Ecto neural progenitor cell (in vitro differentiated cells): ENCODE measurements around the gene PLXNA4.

Source experiments
- DNase-seq: peaks from one replicate; pipeline ENCODE4 v3.0.0-alpha.2; 2018; ENCODE audit warnings: low spot score

Gene PLXNA4

DNA sequence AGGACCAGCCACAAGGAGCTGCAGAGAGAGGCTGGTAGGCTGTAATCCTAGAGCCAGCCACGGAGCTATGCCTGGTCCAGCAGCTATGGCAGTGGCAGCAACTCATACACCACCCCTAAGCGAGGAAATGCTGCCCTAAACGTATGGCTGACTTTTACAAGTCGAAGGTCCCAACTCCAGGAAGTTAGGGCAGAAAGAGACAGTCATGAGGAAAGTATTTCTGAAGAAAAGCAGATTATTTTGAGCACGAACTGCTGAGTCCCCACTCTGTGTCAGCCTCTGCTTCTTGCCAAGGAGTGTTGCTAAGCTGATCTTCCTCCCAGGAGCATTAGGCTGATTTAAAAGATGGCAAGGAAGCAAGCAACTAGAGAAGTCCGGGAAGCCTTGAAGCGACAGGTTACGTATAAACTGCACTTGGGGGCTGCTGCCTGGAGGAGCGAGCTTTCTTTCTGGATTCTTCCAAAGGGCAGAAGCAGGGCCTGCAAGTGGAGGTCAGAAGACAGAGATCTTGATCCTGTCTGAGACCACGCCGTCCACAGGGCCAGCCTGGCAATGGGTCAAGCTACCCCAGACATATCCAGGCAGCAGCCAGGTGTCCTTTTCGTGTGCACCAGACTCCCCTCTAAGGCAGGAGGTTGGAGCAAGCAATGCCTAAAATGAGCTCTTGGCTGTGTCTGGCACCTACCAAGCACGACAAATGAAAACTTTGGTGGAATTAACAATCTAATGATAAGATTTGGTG lies 39.4 kb downstream of the PLXNA4 start:
- no peak for DNase-seq

DNA sequence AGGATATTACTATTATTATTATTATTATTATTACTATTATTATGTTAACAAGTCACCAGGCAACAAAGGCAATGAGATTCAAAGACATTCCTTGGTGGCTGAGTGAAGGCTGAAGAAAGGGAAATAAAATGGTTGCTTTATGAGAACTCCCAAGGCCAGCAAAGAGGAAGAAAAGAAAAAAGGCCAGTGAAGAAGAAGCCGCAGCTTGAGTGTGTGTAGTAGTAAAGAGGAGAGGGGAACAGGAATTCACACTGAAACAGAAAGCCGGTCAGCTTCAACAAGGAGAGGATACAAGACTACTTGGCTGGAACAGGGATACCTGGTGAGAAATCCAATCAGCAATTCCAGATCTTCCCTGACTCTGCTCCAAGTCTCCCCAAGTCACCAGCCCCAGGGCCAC lies 42.4 kb downstream of the PLXNA4 start:
- no peak for DNase-seq

- no peak for DNase-seq
These were observed 44.0 kb downstream of the PLXNA4 start for GRCh38 chr7:132532281-132532680.

DNA sequence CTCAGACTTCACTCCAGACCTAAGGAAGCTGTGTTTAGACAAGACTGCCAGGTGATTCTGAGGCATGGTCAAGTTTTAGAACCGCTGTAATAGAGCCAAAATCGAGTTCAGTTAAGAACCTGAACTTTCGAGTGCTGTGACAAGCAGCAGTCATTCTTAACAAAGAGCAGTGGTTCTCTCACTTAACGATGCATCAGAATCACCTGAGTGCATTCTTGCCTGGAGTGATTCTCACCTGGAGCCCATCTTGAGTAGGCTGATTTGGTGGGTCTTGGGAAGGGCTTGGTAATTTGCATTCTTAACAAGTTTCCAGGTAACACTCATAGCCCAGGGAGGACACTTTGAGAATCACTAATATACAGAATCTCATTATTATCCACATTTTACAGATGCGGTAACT lies 44.7 kb downstream of the PLXNA4 start:
- DNase-seq = no peak

DNA sequence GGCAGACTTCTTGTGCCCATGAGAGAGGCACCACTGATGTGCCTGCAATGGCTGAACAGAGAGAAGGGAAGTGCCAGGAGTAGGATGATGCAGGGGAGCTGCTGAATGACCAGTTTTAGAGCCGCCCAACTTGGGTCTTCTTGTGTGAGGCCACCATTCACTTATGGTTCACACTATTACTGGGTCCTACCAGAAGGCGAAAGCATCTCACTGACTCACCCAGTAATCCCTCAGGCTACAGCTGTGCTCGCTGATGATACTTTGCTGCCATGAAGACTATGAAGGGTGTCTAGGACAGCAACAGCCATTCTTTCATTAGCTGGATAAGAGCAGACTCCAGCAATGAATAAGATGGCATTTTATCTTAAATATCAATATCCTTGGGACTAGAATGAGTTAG lies 47.6 kb downstream of the PLXNA4 start:
- DNase-seq = no peak

- no peak for DNase-seq
These were observed 48.5 kb downstream of the PLXNA4 start for GRCh38 chr7:132527467-132528410.

DNA sequence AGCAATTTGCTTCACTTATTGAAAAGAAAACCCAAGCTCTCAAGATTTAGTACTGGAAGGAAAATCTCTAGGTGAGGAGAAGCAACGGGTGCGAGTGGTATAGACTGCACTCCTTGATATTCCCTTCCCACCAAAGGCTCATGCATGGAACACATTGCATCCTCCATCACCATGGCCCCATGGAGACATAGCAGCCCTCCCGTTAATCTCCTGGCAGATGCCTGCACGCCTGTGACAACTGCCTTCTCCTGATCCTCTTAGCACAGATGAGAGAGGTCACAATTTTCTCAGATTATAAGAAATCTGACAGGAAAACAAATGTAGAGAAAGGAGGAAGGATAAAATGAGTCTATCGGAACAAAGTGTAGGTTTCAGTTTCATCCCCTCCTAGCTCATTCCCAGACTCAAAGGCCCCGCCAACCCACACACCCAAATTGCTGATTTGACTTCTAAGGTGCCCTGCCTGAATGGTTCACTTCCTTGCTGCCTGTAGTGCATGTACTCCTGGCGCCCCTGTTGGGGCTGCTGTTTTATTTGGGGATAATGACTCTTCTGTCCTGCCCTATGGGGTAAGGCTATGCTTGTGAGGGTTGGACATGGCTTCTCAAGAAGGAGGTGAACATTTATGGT lies 50.0 kb downstream of the PLXNA4 start:
- DNase-seq = no peak

DNA sequence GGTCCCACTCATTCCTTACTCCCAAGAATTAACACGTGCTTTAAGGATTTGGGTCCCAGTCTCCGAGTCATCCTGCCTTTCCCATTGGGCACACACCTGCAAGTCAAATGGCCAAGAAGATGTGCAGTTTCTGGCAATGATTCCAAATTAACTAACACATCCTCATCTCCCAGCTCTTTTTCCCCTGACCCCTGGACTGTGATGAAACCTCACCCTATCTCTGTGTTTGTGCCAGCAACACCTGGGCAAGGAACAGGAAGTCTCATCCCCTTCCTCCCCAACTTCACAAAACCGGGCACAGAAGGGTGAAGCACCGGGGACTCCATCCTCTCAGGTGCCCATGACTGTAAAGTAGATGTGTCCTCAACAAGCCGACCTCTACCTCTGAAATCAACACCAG lies 54.8 kb downstream of the PLXNA4 start:
- no peak for DNase-seq

- no peak for DNase-seq
These were observed 55.5 kb downstream of the PLXNA4 start for GRCh38 chr7:132520591-132521280.

GRCh38 chr7:132519936-132520335 lies 56.3 kb downstream of the PLXNA4 start:
- DNase-seq = no peak

DNA sequence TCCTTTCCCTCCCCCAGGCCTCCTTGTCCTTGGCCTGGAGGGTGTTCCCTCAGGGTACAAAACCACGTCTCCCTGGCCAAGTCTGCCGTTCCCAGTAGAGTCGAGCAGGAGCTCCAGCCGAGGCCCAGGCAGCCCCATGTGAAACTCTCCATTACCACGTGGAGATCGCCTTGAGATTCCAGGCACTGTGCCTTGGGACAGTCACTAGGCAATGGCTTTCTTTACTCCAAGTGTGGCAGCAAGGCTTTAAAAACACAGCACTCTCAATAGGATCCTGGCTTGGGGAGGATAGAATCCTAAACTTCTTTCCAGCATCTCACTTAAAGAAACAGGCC lies 57.5 kb downstream of the PLXNA4 start:
- no peak for DNase-seq

DNA sequence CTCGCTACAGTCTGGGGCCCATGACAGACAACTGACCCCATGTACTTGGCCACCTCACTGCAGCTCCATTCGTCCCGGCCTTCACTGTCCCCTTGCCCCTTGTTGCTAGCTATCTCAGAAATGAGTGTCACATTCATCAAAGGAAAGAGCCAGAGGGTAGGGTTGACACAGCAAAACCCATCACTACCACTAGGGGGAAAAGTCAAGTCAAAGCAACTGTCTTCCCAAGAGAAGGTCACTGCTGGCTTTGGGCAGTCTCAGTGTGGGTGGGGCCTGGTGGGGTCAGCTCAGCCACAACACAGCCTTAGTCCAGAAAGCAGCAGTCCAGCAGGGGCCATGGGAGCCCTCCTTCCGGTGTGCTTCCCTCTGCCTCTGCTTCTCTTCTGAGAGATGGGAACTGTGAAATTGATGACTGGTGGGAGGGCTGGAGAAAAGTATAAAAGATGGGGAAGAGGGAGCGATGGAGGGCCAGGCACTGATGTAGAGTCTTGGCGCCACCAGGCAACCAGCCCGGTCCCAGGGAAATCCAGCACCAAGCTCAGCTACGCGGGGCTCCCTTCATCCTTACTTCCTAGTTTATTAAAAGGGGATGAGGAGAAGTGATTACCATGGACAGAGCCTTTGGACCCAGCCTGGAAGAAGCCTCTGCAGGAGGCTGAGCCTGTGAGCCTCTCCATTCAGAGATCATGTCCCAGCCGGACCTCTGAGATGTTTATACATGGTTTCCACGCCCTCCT lies 58.0 kb downstream of the PLXNA4 start:
- DNase-seq = peak; percentile 55

DNA sequence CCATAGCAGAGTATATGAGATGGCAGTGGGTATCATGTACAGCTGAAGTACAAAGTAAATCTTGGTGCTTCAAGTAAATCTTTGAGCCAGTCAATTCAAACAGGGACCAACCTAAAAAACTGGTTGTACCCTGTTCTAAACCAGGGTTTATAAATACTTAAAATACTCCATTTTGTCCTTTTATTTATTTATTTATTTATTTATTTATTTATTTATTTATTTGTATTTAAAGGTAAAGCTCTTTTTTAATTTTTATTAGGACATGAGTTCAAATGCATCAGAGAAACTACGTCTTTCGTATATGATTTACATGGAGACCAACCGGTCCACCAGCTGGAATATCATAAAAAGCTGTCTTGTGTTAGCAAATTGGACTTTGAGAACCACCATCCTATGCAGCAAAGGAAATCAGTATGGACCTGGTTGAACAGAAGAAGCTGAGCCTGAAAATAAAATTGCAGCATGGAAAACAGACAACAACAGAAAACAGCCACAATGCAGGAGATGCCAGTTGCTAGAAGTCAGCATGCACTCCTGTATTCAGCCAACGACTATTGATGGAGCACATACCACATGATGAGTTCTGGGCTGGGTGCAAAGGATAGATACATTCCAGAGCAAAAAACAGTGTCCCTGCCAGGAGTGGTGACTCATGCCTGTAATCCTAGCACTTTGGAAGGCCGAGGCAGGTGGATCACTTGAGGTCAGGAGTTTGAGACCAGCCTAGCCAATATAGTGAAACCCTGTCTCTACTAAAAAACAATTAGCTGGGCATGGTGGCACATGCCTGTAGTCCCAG lies 60.0 kb downstream of the PLXNA4 start:
- no peak for DNase-seq

- DNase-seq = no peak
These were observed 61.1 kb downstream of the PLXNA4 start for GRCh38 chr7:132515181-132515580.

GRCh38 chr7:132514430-132514829 lies 61.8 kb downstream of the PLXNA4 start:
- DNase-seq = no peak

DNA sequence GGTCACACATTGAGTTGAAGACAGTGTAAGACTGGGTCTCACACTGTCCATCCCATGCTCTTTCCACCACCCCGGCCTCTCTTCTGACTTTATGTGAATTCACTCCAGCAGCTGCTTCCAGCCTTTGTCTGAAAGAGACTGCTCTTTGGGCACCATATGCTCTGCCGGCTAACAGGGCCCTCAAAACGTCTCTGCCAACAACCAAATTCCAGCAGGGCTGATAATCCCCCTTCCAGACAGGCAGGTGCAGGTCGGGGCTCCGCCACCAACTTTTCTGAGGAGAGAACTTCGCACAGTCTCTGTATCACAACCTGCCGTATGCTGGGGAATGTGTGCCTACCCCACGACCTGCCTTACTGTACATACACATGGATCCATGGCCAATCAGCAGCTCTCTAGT lies 64.3 kb downstream of the PLXNA4 start:
- DNase-seq = no peak

DNA sequence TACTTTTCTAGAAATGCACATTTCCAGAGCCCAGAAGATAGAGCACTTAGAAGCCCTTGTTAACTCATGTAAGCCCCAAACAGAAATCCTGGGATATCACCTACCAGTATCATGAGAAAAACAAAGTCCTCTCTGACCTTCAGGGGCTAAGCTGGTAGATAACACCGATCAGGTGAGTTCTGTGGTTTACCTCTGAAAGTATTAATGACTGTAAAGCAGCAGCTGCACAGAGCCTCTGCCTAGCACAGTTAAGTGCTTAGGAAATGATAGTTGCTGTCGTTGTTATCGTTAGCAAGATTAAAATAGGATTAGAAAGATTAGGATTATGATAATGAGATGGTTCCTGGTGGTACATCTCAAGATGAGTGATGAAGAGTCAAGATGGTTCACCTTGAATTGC lies 64.9 kb downstream of the PLXNA4 start:
- DNase-seq = no peak

GRCh38 chr7:132509643-132510042 lies 66.6 kb downstream of the PLXNA4 start:
- DNase-seq = no peak

DNA sequence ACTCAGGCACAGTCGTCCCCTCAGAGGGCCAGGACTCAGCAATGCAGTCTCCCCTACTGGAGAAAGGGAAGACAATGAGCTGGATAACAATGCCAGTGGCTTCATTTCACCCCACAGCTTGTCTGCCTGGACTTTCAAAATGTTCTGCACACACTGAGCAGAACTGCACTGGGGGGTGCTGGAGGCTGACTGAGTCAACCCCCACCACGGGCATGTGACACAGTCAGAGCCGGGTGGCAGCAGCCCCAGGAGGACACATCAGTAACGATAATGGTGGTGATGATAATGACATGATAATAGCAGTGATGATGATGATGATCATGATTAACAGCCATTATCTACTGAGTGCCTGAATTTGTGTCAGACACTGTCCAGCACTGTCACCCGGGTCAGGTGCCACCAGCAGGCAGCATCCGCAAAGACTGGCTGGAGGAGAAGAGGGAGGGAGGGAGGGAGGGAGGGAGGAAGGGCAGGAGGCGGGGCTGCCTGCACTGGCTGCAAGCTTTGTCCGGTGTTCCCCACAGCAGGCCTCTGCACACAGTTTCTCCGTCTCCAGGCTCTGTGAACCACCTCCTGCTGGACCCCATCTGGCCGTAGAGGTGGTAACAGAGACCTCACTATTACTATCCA lies 67.4 kb downstream of the PLXNA4 start:
- DNase-seq = peak; percentile 58

- no peak for DNase-seq
These were observed 71.4 kb downstream of the PLXNA4 start for GRCh38 chr7:132504852-132505251.
